ENCODE data around the gene EIF3F.
A peak's percentile ranks its signal among the peaks of the same experiment; 100 is the strongest.

Gene EIF3F

GRCh38 chr11:8021920-8022319 lies 34.8 kb downstream of the EIF3F start:
- no peak for DNase-seq (ENCODE audit: low read depth)

DNA sequence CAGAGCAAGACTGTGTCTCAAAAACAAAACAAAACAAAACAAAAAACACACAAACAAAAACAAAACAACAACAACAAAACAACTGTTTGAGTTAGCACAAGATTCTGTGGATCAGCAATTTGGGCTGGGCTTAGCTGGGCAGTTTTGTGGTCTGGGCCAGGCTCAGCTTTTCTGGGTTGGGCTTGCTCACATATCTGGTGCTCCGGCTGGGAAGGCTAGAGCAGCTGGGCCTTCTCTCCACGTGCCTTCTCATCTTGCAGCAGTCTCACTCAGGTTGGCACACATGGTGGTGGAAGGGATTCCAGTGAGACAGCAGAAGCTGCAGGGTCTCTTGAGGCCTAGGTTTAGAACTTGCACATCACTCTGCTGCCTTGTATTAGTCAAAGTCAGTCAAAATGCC lies 35.7 kb downstream of the EIF3F start:
- DNase-seq (ENCODE audit: low read depth), result no peak

- peak; percentile 41 for DNase-seq (ENCODE audit: low read depth)
Observed at GRCh38 chr11:8023831-8024555, 36.9 kb downstream of the EIF3F start.

DNA sequence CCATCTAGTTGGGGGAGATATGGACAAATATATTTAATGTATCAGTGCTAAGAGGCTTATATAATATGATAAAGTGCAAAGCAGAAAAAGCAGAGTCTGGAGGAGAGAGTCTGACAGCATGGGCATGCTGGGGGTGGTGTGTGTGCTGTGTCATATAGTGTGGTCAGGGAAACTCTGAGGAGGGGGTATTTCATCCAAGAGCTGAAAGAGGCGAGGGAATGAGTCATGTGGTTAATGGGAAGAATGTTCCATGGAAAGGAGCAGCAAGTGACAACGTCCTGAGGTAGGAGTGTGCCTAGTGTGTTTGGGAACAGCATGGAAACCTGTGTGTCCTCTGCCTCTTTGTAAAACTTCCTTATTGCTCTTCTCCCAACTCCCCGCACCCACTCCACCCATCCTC lies 38.0 kb downstream of the EIF3F start:
- DNase-seq (ENCODE audit: low read depth), result peak; percentile 58

GRCh38 chr11:8025816-8026215 lies 38.7 kb downstream of the EIF3F start:
- peak; percentile 82 for DNase-seq (ENCODE audit: low read depth)

- no peak for DNase-seq (ENCODE audit: low read depth)
Observed at GRCh38 chr11:8026982-8027381, 39.8 kb downstream of the EIF3F start.

GRCh38 chr11:8028766-8029165 lies 41.6 kb downstream of the EIF3F start:
- no peak for DNase-seq (ENCODE audit: low read depth)

- no peak for DNase-seq (ENCODE audit: low read depth)
Observed at GRCh38 chr11:8030526-8031247, 43.5 kb downstream of the EIF3F start.

DNA sequence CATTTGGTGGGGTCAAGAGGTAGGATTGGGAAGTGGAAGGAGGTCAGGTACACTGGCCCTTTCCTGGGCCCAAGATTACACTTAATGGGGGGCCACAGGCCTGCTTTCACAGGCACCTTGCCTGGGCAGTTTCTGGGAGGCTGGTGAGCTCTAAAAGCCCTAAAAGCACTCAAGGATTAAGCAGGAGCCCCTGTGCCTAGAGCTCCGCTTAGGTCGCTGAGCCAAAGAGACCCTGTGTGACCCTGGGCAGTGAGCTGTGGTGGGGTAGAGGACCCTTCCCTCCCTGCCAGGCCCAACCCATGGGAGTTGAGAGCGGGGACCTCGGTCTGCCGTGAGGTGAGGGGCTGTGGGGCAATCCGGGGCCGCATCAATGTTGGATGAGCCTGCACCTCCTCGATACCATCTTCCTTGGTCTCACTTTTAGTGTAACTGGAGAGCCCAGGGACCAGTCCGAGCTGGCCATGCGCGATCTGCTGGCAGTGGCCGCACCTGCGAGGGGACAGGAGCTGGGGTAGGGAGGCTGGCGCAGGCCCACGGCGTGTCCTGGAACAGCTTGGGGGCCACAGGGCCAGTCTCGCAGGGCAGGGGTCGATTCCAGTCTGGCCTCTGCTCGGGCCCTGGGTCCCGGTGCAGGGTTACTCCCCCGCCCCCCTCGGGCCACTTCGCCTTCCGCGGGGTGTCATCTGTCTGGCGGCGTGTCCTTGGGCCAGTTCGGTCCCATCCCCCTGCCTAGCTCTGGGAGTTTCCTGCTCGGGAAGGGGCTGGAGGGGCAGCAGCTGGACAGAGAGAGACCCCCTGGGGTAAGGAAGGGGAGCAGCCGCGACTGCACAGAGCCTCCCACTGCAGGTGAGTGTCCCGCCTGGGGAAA lies 44.3 kb downstream of the EIF3F start:
- no peak for DNase-seq (ENCODE audit: low read depth)

DNA sequence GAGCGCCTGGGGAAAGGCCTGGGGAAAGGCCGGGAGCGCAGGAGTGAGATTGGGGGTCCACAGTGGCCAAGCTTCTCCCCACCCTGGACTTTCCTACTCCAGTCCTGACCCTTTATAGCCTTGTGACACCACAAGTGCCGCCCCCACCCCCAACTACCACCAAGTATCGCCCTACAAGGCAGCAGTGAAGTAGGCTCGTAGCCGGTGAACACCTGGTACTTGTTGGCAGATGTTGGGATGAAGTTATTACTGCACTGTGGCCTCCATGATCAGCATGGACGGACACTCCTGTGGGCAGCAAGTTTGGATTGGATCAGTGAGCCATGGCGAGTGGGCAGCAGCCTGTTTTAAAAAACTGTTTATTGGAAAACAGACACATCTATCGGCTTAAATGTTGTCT lies 45.0 kb downstream of the EIF3F start:
- DNase-seq (ENCODE audit: low read depth), result no peak

DNA sequence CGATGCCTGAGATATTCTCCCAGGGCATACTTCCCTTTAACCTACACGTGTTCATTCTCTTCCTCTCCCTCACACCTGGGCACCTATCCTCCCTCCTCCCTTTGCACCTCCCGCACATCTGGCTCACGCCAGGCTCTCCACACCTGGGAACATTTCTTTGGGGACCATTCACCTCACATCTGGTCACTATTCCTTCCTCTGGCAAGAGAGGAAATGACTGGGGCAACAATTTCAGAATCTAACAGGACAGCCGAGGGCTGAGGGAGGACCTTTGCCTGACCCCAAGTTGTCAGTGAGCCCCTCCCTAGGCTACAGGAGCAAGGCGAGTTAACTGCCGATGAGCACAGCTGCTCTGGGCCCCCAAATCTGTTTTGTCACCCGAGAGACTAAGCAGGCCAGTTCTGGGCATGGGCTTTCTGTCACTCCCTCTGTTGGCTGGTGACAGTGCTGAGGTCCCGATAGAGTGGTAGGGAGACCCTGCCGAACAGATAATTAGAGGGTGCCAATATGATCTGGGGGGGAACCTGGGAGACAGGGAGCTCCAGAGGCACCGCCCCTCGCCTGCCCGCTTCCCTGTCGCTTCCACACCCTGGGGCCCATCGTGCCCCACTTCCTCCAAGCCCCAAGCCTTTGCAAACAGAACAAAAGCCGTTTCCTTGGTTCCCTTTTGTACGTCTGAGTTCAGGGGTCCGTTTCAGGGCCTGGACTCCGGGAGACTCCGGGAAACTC lies 45.6 kb downstream of the EIF3F start:
- DNase-seq (ENCODE audit: low read depth), result no peak

GRCh38 chr11:8033305-8034105 lies 46.4 kb downstream of the EIF3F start:
- peak; percentile 82 for DNase-seq (ENCODE audit: low read depth)

DNA sequence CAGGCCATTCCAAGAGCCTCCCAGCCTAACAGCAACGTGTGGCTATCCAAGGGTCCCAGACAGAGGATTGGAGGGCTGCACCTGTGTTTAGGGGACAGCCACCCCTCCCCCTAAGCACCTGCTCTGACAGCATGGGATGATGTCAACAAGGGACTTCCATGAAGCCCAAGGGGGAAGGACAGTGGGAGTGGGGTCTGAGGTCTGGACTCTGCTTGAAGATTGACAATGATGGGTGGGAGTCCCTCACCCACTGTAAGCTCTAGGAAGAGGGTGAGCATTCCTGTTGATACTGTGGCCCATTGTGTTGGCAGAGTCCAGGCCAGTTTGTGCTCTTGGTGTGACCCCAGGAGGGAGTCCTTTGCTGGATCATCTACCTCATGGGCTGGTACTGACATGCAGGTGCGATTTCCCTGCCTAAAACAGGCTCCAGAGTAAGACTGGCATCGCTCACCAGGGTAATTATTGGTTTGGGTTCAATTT lies 47.0 kb downstream of the EIF3F start:
- DNase-seq (ENCODE audit: low read depth), result no peak

DNA sequence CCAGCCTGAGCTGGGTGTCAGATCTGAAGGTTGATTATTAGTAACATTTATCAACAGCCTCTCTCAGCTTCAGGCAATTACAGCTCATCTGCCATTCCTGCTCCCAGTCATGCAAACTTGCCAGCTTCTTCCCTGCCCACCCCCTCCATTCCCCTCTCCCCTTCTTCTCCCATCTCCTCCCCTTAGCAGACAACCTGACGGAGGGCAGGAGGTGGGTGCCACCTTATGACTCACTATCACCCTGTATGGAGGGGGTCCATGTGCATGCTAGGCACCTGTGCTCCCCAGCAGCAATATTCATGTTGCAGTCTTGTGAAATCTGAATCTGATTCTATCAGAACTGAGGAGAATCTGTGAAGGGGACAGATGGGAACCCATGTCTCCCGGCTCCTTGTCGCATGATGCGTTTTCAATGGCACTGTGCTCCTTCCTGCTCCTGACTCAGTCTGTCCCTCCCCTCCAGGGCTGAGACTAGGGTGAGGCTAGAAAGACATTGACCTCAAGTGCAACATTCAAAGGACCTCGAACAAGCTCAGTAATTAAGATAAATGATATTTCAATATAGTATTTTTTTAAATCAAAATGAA lies 47.6 kb downstream of the EIF3F start:
- no peak for DNase-seq (ENCODE audit: low read depth)

DNA sequence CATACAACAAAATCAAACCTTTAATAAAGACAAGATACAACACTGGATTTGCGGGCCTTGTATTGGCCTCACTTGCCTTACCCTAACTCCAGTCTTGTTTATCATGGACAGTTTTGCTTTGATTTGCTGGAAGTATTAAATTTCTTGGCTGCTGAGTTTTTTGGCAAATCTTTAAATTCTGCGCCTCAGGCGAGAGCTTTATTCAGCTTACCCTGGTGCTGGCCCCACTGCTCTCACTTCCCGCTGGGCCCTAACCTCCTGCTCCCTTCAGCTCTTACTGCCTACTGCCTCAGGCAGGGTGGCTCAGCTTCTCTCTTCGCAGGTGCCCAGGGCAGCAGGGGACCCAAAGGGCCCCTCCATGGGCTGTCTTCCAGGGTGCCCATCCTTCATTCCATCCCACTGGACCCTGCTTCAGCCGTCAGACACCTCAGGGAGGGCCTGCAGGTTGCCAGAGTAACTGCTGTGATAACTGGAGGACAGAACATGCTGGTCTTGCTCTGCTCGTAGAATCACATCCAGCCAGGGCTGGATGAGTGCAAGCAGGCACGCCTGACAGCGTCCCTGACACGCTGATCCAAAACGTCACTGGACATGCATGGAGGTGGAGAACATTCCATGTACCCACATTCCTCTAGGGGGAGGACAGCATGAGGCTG lies 48.2 kb downstream of the EIF3F start:
- DNase-seq (ENCODE audit: low read depth), result no peak

DNA sequence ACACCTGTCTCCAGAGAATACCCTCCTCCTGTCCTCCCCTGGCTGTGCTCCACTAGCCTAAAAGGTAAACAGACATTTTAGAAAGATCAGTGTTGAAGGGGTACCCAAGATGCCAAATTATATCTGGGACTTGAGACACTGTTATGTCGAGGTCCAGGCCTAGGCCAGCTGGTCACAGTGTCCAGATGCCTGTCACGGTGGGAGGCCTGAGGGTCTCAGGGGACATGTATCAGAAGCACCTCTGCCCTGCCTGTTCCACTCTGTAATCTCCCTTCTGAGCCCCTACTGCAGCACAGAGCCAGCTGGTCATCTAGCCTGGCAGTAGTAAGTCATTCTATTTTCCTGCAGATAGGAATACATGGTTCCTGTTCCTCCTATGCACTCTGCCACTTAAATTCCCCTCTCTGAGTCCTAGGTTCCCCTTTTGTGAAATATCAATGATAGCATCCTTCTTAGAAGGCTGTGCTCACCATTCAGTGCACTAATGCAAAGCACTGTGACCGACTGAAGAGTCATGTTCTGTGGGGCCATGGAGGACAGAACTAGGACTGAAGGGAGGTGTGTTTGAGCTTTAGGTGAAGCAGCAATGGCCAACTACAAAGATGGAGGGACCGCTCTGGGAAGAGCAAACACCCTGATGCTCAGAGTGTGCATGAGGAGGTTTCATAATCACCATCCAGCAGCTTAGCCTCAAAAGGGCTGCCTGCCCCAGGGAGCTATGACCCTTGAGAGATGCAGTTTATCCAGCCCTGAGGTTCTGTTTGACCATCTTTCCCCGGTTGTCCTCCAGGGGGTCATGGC lies 49.1 kb downstream of the EIF3F start:
- no peak for DNase-seq (ENCODE audit: low read depth)

- no peak for DNase-seq (ENCODE audit: low read depth)
Observed at GRCh38 chr11:8036986-8037385, 49.8 kb downstream of the EIF3F start.

DNA sequence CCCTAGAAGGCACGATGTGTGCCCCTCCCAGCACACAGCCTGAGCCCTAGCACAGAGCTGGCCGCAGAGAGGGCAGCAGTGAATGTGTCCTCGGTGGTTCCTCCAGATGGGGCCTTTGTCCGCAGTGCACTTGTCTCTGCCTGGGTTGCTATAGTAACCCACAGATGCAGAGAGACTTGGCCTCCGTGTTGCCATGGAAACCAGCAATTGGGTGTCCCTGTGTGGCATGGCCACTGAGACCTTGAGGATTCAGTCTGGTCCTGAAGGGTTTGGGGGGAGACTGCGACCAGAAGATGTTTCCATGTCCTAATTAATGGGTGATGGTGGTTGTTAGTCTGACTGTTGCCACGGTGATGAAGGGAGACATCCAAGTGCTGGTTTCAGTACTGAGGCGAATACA lies 51.3 kb downstream of the EIF3F start:
- no peak for DNase-seq (ENCODE audit: low read depth)

DNA sequence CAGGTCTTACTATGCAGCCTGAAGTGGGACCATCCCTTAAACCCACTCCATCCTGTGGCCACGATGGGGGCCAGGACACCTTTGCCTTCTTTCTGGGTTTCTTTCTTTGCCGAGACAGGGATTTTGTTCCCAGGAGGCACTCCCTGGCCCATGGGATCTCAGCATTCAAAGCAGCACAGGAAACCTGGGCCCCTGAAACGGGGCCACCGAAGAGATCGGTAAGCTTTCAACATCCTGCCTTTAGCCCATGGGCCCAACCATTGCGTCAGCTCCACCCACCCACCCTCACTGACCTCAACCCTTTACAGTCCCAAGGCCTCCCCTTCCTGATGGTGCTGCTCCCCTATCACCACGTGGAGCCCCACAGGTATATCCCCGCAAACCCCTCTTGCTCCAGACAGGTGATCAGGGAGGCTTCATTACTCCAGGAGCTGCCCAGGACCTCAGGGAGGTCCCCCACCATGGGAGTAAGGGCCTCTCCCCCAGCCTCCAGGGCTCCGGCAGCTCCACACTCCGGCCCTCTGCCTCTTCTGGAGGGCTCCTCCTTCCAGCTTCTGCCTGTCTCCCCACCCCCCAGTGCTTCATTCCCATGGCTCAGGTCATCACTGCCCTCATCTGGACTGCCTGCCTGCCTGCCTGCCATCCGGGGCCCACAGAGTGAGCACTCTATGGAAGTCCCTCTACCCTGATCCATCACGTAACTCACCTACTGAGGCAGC lies 51.8 kb downstream of the EIF3F start:
- no peak for DNase-seq (ENCODE audit: low read depth)

Data from ELR (cell line).